ENCODE measurements around the gene SFXN3. TPM values are rescaled to one million over a fixed set of nuclear protein-coding genes. Genes with fewer than 3 reads are reported as not detected.
A peak's percentile ranks its signal among the peaks of the same experiment; 100 is the strongest.

SFXN3 gene
- total and polyA plus RNA-seq, 10 of the 15 experiments (the other 5 are each of a cell fraction or from before 2014, with no cell fraction given) = 0.05 to 11.3 (median 1.2) TPM

DNA sequence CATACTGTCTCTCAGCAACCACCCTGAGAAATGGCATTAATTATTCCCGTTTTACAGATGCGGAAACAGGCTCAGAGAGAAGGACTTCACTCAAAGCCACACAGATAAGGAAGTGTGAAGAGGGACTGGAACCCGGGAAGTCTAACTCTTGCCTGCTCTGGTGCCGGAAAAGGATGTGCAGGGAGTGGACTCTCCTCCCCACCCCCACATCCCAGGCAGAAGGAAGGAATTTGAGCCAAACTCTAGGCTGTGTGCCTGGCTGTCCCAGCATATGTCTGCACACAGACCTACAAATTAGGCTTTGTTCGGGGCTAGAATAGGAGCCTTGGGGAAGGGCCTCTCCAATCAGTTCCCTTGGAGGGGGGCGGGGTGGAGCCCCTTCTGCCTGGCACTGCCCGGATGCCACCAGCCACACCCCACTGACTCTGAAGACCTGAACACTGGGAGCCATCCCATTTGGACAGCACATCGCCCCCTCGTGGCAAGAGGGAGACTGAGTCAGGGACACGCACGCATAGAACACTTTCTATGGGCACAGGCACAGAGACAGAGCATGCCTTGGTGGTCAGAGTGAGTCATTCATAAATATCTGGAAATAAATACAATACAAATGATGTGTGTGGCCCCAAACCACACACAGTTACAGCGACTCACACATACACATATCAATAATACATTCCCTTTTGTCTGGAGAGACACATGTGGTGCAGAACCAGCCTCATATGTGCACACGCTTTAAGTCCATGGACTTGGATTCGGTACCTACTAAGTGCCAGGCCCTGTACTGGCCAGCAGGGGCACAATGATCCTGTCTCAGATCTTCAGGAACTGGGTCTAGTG lies 18.3 kb upstream of the SFXN3 start:
- peak; percentile 83 for FAIRE-seq
- H2AFZ ChIP-seq (ENCODE audit: control insufficient read depth, low read depth, low read length) = no peak overlapping the region
- WGBS (ENCODE audit: insufficient coverage, insufficient replicate concordance, low lambda C conversion rate, missing lambda C conversion rate) = 13% methylated on average over 14 of the region's 14 CpGs
- no peak overlapping the region for H3K9ac ChIP-seq (ENCODE audit: control insufficient read depth, insufficient read depth, low read length)
- ChIA-PET CTCF (interaction anchor here (1.1 to 2.2 kb wide), 5 partner anchors 10 to 99 kb away, joined by 3 to 8 read pairs (median 5); partner anchors contain the start of gene LZTS2), RAD21 (ENCODE audit: unreplicated experiment) (interaction anchor here (1.1 kb wide), 1 partner anchor 14 kb away, joined by 3 read pairs; no protein-coding TSS in a partner anchor), SMC1A (ENCODE audit: uncharacterized antibody, unreplicated experiment) (interaction anchor here (1.6 kb wide), 1 partner anchor 14 kb away, joined by 6 read pairs; no protein-coding TSS in a partner anchor), POLR2A (no interaction called here)
- in situ Hi-C loops (cut with MboI) = no loop called here
- ATAC-seq = peak; percentile 91
- no peaks in the 10 kb centered on the region for H4K20me1 ChIP-seq (ENCODE audit: control insufficient read depth, insufficient read depth)
- DNase-seq (ENCODE audit: low read depth, low spot score) = peak; percentile 61
- H3K79me2 ChIP-seq (ENCODE audit: control insufficient read depth, insufficient read depth, low read length) = no peaks in the 10 kb centered on the region
- no peak overlapping the region for H3K4me3 ChIP-seq
- H3K4me1 ChIP-seq (ENCODE audit: control insufficient read depth, insufficient read depth, low read length) = peaks cover 3% of the 10 kb centered on the region; the same call in 1 of the 2 replicates
- no peak overlapping the region for H3K4me2 ChIP-seq (ENCODE audit: control insufficient read depth, insufficient read depth)
- BruUV-seq (replicated peaks) = no TSS peak
- H3K27me3 ChIP-seq (replicated peaks in 1 of 2; ENCODE audit: control insufficient read depth in 2 of 2, insufficient read depth in 2 of 2, low read length in 1 of 2) = peaks cover 3 to 8% of the 10 kb centered on the region in 2 experiments
- no peaks in the 10 kb centered on the region for H3K9me3 ChIP-seq (replicated peaks; ENCODE audit: control insufficient read depth, insufficient read depth, low read length)
- H3K27ac ChIP-seq (ENCODE audit: control insufficient read depth, insufficient read depth) = no peak overlapping the region
- intact Hi-C loops (cut with micrococcal nuclease; ENCODE audit: unreplicated experiment) = loop anchor here (1.0 kb wide), 1 partner anchor 13 kb away; the partner anchor contains the start of gene LZTS2
- no peaks in the 10 kb centered on the region for H3K36me3 ChIP-seq (ENCODE audit: control insufficient read depth in 2 of 2, insufficient read depth in 2 of 2, low read length in 1 of 2)
- peak; percentile 49; the same call in 1 of the 2 replicates for TF ChIP-seq GATAD2B (conservative IDR thresholded peaks at IDR 0.05; ENCODE audit: low read depth)
- TF ChIP-seq CBX5 (IDR thresholded peaks at IDR 0.05; ENCODE audit: low read depth) = no peak
- TF ChIP-seq ZNF207 (IDR thresholded peaks at IDR 0.05; ENCODE audit: borderline replicate concordance) = no peak
- TF ChIP-seq MTA2 (IDR thresholded peaks at IDR 0.05; ENCODE audit: low read depth) = peak; percentile 24; the same call in 1 of the 2 replicates
- TF ChIP-seq SREBF1 (IDR thresholded peaks at IDR 0.05; ENCODE audit: low read length) = no peak
- TF ChIP-seq, protein P1, sequence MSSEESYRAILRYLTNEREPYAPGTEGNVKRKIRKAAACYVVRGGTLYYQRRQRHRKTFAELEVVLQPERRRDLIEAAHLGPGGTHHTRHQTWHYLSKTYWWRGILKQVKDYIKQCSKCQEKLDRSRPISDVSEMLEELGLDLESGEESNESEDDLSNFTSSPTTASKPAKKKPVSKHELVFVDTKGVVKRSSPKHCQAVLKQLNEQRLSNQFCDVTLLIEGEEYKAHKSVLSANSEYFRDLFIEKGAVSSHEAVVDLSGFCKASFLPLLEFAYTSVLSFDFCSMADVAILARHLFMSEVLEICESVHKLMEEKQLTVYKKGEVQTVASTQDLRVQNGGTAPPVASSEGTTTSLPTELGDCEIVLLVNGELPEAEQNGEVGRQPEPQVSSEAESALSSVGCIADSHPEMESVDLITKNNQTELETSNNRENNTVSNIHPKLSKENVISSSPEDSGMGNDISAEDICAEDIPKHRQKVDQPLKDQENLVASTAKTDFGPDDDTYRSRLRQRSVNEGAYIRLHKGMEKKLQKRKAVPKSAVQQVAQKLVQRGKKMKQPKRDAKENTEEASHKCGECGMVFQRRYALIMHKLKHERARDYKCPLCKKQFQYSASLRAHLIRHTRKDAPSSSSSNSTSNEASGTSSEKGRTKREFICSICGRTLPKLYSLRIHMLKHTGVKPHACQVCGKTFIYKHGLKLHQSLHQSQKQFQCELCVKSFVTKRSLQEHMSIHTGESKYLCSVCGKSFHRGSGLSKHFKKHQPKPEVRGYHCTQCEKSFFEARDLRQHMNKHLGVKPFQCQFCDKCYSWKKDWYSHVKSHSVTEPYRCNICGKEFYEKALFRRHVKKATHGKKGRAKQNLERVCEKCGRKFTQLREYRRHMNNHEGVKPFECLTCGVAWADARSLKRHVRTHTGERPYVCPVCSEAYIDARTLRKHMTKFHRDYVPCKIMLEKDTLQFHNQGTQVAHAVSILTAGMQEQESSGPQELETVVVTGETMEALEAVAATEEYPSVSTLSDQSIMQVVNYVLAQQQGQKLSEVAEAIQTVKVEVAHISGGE (CRISPR knock-in tag; IDR thresholded peaks at IDR 0.05) = no peak
- peak; percentile 71 for TF ChIP-seq IKZF1 (conservative IDR thresholded peaks at IDR 0.05)
- TF ChIP-seq FOXK2 (IDR thresholded peaks at IDR 0.05) = no peak
- no peak for TF ChIP-seq POLR2AphosphoS5 (IDR thresholded peaks at IDR 0.05; ENCODE audit: low read length)
- TF ChIP-seq BRCA1 (IDR thresholded peaks at IDR 0.05; ENCODE audit: low read depth, low read length) = no peak
- no peak for TF ChIP-seq ESRRA (IDR thresholded peaks at IDR 0.05; ENCODE audit: low read length)
- no peak for TF ChIP-seq ZZZ3 (IDR thresholded peaks at IDR 0.05; ENCODE audit: control insufficient read depth, insufficient read length, low read depth)
- no peak for TF ChIP-seq RB1 (IDR thresholded peaks at IDR 0.05; ENCODE audit: borderline replicate concordance)
- TF ChIP-seq, protein P2, sequence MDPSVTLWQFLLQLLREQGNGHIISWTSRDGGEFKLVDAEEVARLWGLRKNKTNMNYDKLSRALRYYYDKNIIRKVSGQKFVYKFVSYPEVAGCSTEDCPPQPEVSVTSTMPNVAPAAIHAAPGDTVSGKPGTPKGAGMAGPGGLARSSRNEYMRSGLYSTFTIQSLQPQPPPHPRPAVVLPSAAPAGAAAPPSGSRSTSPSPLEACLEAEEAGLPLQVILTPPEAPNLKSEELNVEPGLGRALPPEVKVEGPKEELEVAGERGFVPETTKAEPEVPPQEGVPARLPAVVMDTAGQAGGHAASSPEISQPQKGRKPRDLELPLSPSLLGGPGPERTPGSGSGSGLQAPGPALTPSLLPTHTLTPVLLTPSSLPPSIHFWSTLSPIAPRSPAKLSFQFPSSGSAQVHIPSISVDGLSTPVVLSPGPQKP (IDR thresholded peaks at IDR 0.05; ENCODE audit: low read depth, low read length) = no peak
- TF ChIP-seq LARP7 (IDR thresholded peaks at IDR 0.05) = no peak
- TF ChIP-seq, protein P3, sequence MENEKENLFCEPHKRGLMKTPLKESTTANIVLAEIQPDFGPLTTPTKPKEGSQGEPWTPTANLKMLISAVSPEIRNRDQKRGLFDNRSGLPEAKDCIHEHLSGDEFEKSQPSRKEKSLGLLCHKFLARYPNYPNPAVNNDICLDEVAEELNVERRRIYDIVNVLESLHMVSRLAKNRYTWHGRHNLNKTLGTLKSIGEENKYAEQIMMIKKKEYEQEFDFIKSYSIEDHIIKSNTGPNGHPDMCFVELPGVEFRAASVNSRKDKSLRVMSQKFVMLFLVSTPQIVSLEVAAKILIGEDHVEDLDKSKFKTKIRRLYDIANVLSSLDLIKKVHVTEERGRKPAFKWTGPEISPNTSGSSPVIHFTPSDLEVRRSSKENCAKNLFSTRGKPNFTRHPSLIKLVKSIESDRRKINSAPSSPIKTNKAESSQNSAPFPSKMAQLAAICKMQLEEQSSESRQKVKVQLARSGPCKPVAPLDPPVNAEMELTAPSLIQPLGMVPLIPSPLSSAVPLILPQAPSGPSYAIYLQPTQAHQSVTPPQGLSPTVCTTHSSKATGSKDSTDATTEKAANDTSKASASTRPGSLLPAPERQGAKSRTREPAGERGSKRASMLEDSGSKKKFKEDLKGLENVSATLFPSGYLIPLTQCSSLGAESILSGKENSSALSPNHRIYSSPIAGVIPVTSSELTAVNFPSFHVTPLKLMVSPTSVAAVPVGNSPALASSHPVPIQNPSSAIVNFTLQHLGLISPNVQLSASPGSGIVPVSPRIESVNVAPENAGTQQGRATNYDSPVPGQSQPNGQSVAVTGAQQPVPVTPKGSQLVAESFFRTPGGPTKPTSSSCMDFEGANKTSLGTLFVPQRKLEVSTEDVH (IDR thresholded peaks at IDR 0.05; ENCODE audit: low read depth, partially characterized antibody) = peak; percentile 23
- 0 out of 2 replicates have a peak, but pooled peaks have one; percentile 33 for TF ChIP-seq JUND (IDR thresholded peaks at IDR 0.05; ENCODE audit: low read depth, low read length)
